ENCODE measurements around the gene LUC7L3. TPM values are rescaled to one million over a fixed set of nuclear protein-coding genes. Genes with fewer than 3 reads are reported as not detected.
A peak's percentile ranks its signal among the peaks of the same experiment; 100 is the strongest.

LUC7L3 gene
- total RNA-seq, 1 experiment from 2014 or later: 154 TPM

DNA sequence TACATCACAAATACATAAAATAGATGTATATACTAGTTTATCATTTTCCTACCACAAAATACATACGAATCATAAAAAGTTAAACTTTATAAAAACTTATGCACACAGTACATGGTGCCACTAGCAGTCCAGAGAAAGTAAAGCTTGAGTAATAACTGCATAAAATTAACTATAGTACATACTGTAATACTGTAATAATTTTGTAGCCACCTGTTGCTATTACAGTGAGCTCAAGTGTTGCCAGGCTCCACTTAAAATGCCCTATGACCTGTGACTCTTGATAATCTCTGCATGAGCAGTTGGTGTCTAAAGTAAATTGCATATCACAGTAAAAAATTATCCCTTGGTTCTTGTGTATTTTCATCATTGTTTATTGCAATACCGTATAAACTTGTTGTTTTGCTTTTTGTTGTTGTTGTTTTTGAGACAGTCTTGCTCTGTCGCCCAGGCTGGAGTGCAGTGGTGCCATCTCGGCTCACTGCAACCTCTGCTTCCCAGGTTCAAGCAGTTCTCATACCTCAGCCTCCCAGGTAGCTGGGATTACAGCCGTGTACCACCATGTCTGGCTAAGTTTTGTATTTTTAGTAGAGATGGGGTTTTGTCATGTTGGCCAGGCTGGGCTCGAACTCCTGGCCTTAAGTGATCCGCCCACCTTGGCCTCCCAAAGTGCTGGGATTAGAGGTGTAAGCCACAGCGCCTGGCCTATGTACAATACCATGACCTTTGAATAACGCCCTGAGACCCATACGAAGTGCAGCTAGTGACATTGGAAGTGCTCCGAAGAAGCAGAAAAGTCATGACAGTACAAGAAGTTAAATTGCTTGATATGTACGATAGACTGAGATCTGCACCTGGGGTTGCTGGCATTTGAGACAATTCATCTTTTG, 6.6 kb downstream of the LUC7L3 start:
- Histone ChIP-seq H2BK15ac (ENCODE audit: low read depth, low read length) (no peak overlapping the region), H2AFZ (ENCODE audit: low read length) (no peak overlapping the region), H3K23me2 (ENCODE audit: insufficient read length, low read depth, low read length, poor library complexity, severe bottlenecking) (peaks cover 5% of the 10 kb centered on the region), H4K20me1 (ENCODE audit: control insufficient read depth, insufficient read depth, insufficient read length) (no peaks in the 10 kb centered on the region), H3K27me3 (ENCODE audit: insufficient read depth, low read length) (no peaks in the 10 kb centered on the region), H3K79me1 (ENCODE audit: insufficient read depth, low read depth, low read length, poor library complexity, severe bottlenecking) (peaks cover 9% of the 10 kb centered on the region), H3K56ac (ENCODE audit: insufficient read length, low read depth, low read length) (no peak overlapping the region), H3K79me2 (ENCODE audit: insufficient read depth, low read length) (peaks cover 87% of the 10 kb centered on the region), H2BK5ac (ENCODE audit: insufficient read length, low read length) (no peak overlapping the region), H3K4ac (ENCODE audit: low read depth, low read length) (no peak overlapping the region), H3T11ph (ENCODE audit: low read length) (no peak overlapping the region), H2BK12ac (ENCODE audit: insufficient read length, low read depth, low read length) (no peak overlapping the region), H4K5ac (ENCODE audit: insufficient read length, low read depth, low read length) (no peak overlapping the region), H3K4me2 (ENCODE audit: insufficient read depth, insufficient read length, low read length) (no peak overlapping the region), H3K23ac (ENCODE audit: insufficient read length, low read depth, low read length) (no peak overlapping the region), H3K9ac (ENCODE audit: extremely low read depth, insufficient read length, low read length) (no peak overlapping the region), H3K14ac (ENCODE audit: insufficient read depth, low read length) (no peak overlapping the region), H3K18ac (ENCODE audit: insufficient read length, low read depth, low read length) (no peak overlapping the region), H2BK20ac (ENCODE audit: low read depth, low read length, poor library complexity, severe bottlenecking) (no peak overlapping the region), H3K9me3 (ENCODE audit: control insufficient read depth, low read depth, low read length) (no peaks in the 10 kb centered on the region), H3K27ac (ENCODE audit: insufficient read length, low read depth, low read length) (no peak overlapping the region), H2AK5ac (ENCODE audit: insufficient read length, low read length) (no peak overlapping the region), H4K91ac (ENCODE audit: insufficient read length, low read depth, low read length) (no peak overlapping the region), H3K4me1 (ENCODE audit: insufficient read depth, low read length) (peaks cover 4% of the 10 kb centered on the region; the same call in 1 of the 2 replicates), H4K8ac (replicated peaks; ENCODE audit: insufficient read length, low read depth, low read length) (no peak overlapping the region), H2BK120ac (ENCODE audit: low read depth, low read length, poor library complexity, severe bottlenecking) (no peak overlapping the region)
- H3K4me1 Mint-ChIP-seq: peaks cover 32 to 35% of the 10 kb centered on the region in 2 experiments
- no peaks in the 10 kb centered on the region for H3K9me3 Mint-ChIP-seq
- H3K27me3 Mint-ChIP-seq (ENCODE audit: low read depth): no peaks in the 10 kb centered on the region
- H3K4me3 Mint-ChIP-seq: no peak overlapping the region; a peak in 1 of 5 replicates
- TF ChIP-seq, protein P1, sequence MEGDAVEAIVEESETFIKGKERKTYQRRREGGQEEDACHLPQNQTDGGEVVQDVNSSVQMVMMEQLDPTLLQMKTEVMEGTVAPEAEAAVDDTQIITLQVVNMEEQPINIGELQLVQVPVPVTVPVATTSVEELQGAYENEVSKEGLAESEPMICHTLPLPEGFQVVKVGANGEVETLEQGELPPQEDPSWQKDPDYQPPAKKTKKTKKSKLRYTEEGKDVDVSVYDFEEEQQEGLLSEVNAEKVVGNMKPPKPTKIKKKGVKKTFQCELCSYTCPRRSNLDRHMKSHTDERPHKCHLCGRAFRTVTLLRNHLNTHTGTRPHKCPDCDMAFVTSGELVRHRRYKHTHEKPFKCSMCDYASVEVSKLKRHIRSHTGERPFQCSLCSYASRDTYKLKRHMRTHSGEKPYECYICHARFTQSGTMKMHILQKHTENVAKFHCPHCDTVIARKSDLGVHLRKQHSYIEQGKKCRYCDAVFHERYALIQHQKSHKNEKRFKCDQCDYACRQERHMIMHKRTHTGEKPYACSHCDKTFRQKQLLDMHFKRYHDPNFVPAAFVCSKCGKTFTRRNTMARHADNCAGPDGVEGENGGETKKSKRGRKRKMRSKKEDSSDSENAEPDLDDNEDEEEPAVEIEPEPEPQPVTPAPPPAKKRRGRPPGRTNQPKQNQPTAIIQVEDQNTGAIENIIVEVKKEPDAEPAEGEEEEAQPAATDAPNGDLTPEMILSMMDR (conservative IDR thresholded peaks at IDR 0.05): no peak
- no peak for DNase-seq
- peaks cover 0 to 9% (median 7%) of the 10 kb centered on the region in 3 experiments; a peak in 6 of 7 replicates for H3K36me3 Mint-ChIP-seq (ENCODE audit: insufficient read depth in 1 of 3, low read depth in 3 of 3)
- WGBS (ENCODE audit: extremely low coverage, insufficient read length, low lambda C conversion rate): no CpG with 5 or more reads among the region's 12 CpGs
- 0 out of 7 replicates have a peak overlapping the region, but pooled peaks of 1 of the 3 experiments have one; percentile 3 for H3K27ac Mint-ChIP-seq
